ENCODE results near the gene HRAS. TPM values are rescaled to one million over a fixed set of nuclear protein-coding genes. Genes with fewer than 3 reads are reported as not detected.

Gene HRAS
- total RNA-seq, 1 experiment from 2014 or later = 104 TPM

GRCh38 chr11:532986-533585, 2.3 kb downstream of the HRAS start:
- CTCF ChIA-PET = no interaction called here
- Histone ChIP-seq H3K9me2 (ENCODE audit: insufficient read depth) (no peaks in the 10 kb centered on the region), H3K27me3 (ENCODE audit: insufficient read depth, low read length) (no peaks in the 10 kb centered on the region), H3K4me2 (ENCODE audit: low read length) (no peak overlapping the region), H3K36me3 (ENCODE audit: control insufficient read depth in 1 of 2, insufficient read depth in 2 of 2, low read length in 2 of 2) (peaks cover 0 to 26% of the 10 kb centered on the region in 2 experiments; a peak in 2 of 4 replicates), H3K27ac (ENCODE audit: low read depth, low read length) (no peak overlapping the region; the same call in 1 of the 2 replicates), H3K4me1 (ENCODE audit: control insufficient read depth in 1 of 2, insufficient read depth in 2 of 2, low read length in 2 of 2) (peaks cover 11 to 29% of the 10 kb centered on the region in 2 experiments; a peak in 3 of 4 replicates), H3K79me2 (ENCODE audit: insufficient read depth, low read length) (peaks cover 32% of the 10 kb centered on the region), H3K9ac (ENCODE audit: low read length) (no peak overlapping the region), H3K4me3 (replicated peaks in 1 of 2; ENCODE audit: low read depth in 1 of 2, low read length in 2 of 2) (no peak overlapping the region), H2AFZ (ENCODE audit: low read depth, low read length, poor library complexity, severe bottlenecking) (no peak overlapping the region), H4K20me1 (ENCODE audit: insufficient read depth) (no peaks in the 10 kb centered on the region), H3K9me3 (ENCODE audit: control insufficient read depth in 1 of 2, insufficient read depth in 1 of 2, low read depth in 1 of 2, low read length in 2 of 2) (no peaks in the 10 kb centered on the region)
- intact Hi-C loops (cut with micrococcal nuclease) = no loop called here
- DNase-seq (ENCODE audit: low read depth, low spot score) = no peak
- no TSS peak for BruUV-seq (replicated peaks)
- POLR2A ChIA-PET = no interaction called here
- RAD21 ChIA-PET (ENCODE audit: low non-redundant PET in 1 of 2, low total read pairs in 2 of 2, uncharacterized antibody in 2 of 2, unreplicated experiment in 2 of 2) = no interaction called here
- ATAC-seq = no peak
- TF ChIP-seq ZNF274 (IDR thresholded peaks at IDR 0.05; ENCODE audit: low read depth, low read length) (no peak), EZH2phosphoT487 (IDR thresholded peaks at IDR 0.05; ENCODE audit: borderline replicate concordance) (no peak), ELF1 (IDR thresholded peaks at IDR 0.05; ENCODE audit: borderline replicate concordance, low read depth) (no peak), SIN3A (IDR thresholded peaks at IDR 0.05; ENCODE audit: low read depth) (no peak), YY1 (IDR thresholded peaks at IDR 0.05; ENCODE audit: extremely low read depth, insufficient replicate concordance, low read depth, low read length) (no peak), TCF7L2 (IDR thresholded peaks at IDR 0.05; ENCODE audit: borderline replicate concordance, extremely low read depth, insufficient read depth, insufficient read length) (no peak), CBX3 (IDR thresholded peaks at IDR 0.05; ENCODE audit: low read depth) (no peak), EZH2 (IDR thresholded peaks at IDR 0.05) (no peak), ZFX (IDR thresholded peaks at IDR 0.05) (no peak), EGR1 (IDR thresholded peaks at IDR 0.05; ENCODE audit: low read depth) (no peak)
- TF ChIP-seq, protein P1, sequence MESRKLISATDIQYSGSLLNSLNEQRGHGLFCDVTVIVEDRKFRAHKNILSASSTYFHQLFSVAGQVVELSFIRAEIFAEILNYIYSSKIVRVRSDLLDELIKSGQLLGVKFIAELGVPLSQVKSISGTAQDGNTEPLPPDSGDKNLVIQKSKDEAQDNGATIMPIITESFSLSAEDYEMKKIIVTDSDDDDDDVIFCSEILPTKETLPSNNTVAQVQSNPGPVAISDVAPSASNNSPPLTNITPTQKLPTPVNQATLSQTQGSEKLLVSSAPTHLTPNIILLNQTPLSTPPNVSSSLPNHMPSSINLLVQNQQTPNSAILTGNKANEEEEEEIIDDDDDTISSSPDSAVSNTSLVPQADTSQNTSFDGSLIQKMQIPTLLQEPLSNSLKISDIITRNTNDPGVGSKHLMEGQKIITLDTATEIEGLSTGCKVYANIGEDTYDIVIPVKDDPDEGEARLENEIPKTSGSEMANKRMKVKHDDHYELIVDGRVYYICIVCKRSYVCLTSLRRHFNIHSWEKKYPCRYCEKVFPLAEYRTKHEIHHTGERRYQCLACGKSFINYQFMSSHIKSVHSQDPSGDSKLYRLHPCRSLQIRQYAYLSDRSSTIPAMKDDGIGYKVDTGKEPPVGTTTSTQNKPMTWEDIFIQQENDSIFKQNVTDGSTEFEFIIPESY (IDR thresholded peaks at IDR 0.05; ENCODE audit: extremely low read depth, insufficient replicate concordance, low read length) = no peak
- TF ChIP-seq, protein P2, sequence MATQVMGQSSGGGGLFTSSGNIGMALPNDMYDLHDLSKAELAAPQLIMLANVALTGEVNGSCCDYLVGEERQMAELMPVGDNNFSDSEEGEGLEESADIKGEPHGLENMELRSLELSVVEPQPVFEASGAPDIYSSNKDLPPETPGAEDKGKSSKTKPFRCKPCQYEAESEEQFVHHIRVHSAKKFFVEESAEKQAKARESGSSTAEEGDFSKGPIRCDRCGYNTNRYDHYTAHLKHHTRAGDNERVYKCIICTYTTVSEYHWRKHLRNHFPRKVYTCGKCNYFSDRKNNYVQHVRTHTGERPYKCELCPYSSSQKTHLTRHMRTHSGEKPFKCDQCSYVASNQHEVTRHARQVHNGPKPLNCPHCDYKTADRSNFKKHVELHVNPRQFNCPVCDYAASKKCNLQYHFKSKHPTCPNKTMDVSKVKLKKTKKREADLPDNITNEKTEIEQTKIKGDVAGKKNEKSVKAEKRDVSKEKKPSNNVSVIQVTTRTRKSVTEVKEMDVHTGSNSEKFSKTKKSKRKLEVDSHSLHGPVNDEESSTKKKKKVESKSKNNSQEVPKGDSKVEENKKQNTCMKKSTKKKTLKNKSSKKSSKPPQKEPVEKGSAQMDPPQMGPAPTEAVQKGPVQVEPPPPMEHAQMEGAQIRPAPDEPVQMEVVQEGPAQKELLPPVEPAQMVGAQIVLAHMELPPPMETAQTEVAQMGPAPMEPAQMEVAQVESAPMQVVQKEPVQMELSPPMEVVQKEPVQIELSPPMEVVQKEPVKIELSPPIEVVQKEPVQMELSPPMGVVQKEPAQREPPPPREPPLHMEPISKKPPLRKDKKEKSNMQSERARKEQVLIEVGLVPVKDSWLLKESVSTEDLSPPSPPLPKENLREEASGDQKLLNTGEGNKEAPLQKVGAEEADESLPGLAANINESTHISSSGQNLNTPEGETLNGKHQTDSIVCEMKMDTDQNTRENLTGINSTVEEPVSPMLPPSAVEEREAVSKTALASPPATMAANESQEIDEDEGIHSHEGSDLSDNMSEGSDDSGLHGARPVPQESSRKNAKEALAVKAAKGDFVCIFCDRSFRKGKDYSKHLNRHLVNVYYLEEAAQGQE (IDR thresholded peaks at IDR 0.05; ENCODE audit: low read depth) = no peak
- TF ChIP-seq, protein P3, sequence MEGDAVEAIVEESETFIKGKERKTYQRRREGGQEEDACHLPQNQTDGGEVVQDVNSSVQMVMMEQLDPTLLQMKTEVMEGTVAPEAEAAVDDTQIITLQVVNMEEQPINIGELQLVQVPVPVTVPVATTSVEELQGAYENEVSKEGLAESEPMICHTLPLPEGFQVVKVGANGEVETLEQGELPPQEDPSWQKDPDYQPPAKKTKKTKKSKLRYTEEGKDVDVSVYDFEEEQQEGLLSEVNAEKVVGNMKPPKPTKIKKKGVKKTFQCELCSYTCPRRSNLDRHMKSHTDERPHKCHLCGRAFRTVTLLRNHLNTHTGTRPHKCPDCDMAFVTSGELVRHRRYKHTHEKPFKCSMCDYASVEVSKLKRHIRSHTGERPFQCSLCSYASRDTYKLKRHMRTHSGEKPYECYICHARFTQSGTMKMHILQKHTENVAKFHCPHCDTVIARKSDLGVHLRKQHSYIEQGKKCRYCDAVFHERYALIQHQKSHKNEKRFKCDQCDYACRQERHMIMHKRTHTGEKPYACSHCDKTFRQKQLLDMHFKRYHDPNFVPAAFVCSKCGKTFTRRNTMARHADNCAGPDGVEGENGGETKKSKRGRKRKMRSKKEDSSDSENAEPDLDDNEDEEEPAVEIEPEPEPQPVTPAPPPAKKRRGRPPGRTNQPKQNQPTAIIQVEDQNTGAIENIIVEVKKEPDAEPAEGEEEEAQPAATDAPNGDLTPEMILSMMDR (IDR thresholded peaks at IDR 0.05 in 2 of 3, conservative IDR thresholded peaks at IDR 0.05 in 1 of 3; ENCODE audit: borderline replicate concordance in 1 of 3, insufficient read depth in 1 of 3, low read depth in 2 of 3, low read length in 2 of 3) = no peak

All from HCT116 (cell line).